Fibroblast of villous mesenchyme (primary cell): ENCODE measurements around the gene LSP1. TPM values are rescaled to one million over a fixed set of nuclear protein-coding genes. Genes with fewer than 3 reads are reported as not detected.

Experiments
- DNase-seq: peaks from one replicate; pipeline ENCODE4 v3.0.0-alpha.2; 2010; ENCODE audit warnings: low read depth
- H3K4me3 ChIP-seq: 2 replicates; pipeline ENCODE4 v1.5.1; 2011; ENCODE audit warnings: low read depth, mild to moderate bottlenecking, low read length
- CTCF ChIP-seq: IDR thresholded peaks from 2 replicates; pipeline ENCODE4 v1.5.1; 2012; ENCODE audit warnings: low read depth, mild to moderate bottlenecking, low read length; ENCODE audit not compliant: insufficient read depth
- total RNA-seq: library from RNA; depleted of rRNA; stranded (reverse); fragments of >200 nt; gene quantifications from 2 replicates; pipeline ENCODE4 v1.2.3, GENCODE V29; 2012

LSP1 gene
- total RNA-seq, 1 donor: not detected

- no peak overlapping the region for H3K4me3 ChIP-seq
- no peak for DNase-seq
- TF ChIP-seq CTCF: no peak
Measured at GRCh38 chr11:1853376-1854131, 670 bp downstream of the LSP1 start.

GRCh38 chr11:1854132-1854948, 1.5 kb downstream of the LSP1 start:
- no peak for DNase-seq
- H3K4me3 ChIP-seq: no peak overlapping the region
- TF ChIP-seq CTCF: no peak

GRCh38 chr11:1854949-1855885, 2.3 kb downstream of the LSP1 start:
- H3K4me3 ChIP-seq: no peak overlapping the region
- DNase-seq: no peak
- TF ChIP-seq CTCF: no peak

- DNase-seq: no peak
- no peak for TF ChIP-seq CTCF
- H3K4me3 ChIP-seq: no peak overlapping the region
Measured at GRCh38 chr11:1855886-1856265, 3.0 kb downstream of the LSP1 start.

GRCh38 chr11:1856306-1857005, 3.6 kb downstream of the LSP1 start:
- DNase-seq: no peak
- H3K4me3 ChIP-seq: no peak overlapping the region
- TF ChIP-seq CTCF: no peak

- no peak overlapping the region for H3K4me3 ChIP-seq
- no peak for TF ChIP-seq CTCF
- no peak for DNase-seq
Measured at GRCh38 chr11:1857064-1857463, 4.2 kb downstream of the LSP1 start.
